ENCODE measurements around the gene ACTN4.

ACTN4 gene

GRCh38 chr19:38723990-38724854 is 76.8 kb downstream of the ACTN4 start:
- DNase-seq (ENCODE audit: low read depth in 2 of 2) = no peak

DNA sequence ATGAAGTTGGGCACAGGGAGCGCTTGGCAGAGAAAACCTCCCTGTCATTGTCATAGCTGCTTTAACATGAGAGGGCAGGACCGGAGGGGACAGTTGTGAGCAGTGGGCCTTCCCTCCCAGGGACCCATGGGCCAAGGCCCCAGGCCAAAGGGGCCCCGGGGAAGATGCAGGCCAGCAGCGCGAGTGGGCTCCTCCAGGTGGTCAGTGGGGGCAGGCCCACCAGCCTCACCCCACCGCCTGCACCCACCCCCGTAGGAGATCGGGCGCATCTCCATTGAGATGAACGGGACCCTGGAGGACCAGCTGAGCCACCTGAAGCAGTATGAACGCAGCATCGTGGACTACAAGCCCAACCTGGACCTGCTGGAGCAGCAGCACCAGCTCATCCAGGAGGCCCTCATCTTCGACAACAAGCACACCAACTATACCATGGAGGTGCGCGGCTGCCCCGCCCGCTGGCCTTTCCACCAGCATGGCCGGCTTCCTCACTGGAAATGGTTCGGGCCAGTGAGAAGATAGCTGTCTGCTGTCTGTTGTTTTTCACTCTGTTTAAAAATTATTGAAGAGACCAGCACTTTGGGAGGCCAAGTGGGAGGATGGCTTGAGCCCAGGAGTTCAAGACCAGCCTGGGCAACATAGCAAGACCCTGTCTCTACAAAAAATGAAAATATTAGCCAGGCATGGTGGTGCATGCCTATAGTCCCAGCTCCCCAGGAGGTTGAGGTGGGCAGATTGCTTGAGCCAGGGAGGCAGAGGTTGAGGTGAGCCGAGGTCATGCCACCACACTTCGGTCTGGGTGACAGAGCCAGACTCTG is 78.2 kb downstream of the ACTN4 start:
- DNase-seq (ENCODE audit: low read depth in 2 of 2) = no peak

DNA sequence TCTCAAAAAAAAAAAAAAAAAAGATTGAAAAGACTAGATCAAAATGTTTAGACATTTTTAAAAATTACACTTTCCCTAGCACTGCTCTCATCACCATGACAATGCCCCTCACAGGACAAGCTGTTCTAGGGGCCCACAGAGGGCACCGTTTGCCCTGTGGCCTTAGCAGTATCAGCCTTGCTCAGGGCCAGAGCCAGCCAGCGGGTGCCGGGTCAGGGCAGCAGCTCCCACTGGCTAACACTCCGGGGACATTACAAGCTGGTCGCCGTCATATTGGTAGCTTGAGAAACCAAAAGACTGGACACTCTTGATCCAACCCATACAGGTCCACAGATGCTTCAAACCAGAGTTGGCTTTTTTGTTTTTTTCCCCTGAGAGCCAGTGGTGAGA is 78.8 kb downstream of the ACTN4 start:
- DNase-seq (ENCODE audit: low read depth in 2 of 2) = no peak

DNA sequence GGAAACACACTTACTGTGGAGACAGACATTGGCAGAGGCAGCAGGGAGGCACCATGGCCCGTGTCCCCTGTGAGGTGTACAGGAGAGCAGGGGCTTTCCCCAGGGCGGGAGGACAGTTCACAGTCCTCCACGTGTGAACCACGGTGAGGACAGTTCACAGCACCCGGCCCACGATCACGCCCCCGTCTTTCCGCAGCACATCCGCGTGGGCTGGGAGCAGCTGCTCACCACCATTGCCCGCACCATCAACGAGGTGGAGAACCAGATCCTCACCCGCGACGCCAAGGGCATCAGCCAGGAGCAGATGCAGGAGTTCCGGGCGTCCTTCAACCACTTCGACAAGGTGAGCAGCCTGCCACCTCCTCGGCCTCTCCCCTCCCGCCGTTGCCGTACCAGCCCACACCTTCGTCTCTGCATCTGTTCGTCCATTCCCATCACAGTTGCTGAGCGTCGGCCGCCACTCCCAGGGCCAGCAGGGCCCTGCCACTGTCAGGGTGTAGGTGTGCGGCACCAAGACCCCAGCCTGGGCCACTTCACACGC is 79.4 kb downstream of the ACTN4 start:
- no peak for DNase-seq (ENCODE audit: low read depth in 2 of 2)

DNA sequence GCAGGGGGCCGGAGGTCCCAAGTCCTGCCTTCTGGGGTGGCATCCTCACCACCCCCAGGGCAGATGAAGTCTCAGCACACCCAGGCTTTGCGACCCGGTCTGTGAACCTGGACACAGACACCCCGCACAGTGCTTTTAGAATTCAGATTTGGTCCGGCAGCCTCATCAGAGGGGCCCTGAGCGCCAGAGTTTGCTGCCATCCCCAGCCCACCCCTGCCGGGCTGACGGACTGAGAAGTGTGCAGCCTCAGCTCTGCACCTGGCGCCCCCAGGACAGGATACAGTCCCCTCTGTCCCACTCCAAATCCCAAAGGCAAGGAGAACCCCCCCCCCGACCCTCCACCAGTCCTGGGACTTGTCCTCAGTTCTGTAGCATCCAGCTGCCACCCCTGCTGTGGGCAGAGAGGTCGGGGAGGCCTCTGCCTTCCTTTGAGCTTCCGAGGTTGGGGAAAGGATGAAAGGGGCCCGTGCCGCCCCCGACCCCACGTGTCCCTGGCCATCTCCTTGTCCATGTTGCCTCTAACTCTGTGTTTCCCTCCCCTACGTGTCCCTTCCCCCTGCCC is 79.9 kb downstream of the ACTN4 start:
- DNase-seq (ENCODE audit: low read depth in 2 of 2) = no peak

DNA sequence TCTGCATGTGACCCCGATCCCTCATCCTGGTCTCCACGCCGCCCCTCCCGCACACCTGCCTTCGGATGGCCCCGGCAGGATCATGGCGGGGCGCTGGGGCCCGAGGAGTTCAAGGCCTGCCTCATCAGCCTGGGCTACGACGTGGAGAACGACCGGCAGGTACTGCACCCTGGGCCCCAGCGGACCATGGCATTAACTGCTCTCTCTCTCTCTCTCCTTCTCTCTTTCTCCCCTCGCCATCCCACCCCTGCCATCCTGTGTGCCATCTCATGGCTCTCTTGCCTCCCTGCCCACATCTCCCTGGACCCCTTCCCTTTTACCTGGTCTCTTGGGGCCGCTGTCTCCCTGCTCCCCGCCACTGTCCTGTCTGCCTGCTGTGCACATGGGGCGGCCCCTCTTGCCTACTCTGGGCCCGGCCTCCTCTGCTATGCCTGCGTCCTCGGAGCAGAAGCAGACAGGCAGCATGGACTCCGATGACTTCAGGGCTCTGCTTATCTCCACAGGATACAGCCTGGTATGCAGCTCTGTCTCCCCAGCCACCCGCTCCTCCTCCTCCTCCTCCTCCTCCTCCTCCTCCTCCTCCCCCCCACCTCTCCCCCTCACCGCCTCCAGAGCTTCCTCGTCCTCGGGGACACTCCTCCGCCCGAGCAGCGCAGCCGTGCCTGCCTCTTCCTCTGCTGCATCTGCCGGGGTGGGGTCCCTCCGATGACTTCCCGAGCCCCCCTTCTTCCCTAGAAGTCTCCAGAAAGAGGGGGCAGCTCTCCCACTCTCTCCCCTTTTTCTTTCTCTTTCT is 80.6 kb downstream of the ACTN4 start:
- no peak for DNase-seq (ENCODE audit: low read depth in 2 of 2)

DNA sequence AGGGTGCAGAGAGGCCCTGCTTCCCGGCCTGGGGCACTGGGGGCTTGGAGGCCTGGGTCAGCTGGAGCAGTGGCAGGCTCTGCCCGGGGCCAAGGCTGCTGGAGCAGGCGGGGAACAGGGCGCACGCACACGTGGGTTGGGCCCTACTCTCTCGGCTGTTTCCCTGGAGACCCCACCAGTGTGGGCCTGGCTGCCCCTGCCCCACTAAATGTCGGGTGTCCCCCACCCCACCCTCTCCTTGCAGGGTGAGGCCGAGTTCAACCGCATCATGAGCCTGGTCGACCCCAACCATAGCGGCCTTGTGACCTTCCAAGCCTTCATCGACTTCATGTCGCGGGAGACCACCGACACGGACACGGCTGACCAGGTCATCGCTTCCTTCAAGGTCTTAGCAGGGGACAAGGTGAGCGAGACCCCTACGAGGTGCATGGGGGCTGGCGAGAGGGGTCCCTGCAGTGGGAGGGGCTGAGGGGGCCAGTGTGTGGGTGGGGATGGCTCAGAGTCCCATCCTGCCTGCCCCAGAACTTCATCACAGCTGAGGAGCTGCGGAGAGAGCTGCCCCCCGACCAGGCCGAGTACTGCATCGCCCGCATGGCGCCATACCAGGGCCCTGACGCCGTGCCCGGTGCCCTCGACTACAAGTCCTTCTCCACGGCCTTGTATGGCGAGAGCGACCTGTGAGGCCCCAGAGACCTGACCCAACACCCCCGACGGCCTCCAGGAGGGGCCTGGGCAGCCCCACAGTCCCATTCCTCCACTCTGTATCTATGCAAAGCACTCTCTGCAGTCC is 81.5 kb downstream of the ACTN4 start:
- no peak for DNase-seq (ENCODE audit: low read depth in 2 of 2)

GRCh38 chr19:38729653-38730469 is 82.4 kb downstream of the ACTN4 start:
- no peak for DNase-seq (ENCODE audit: low read depth in 2 of 2)

- DNase-seq (ENCODE audit: low read depth in 2 of 2) = no peak
Observed at GRCh38 chr19:38730470-38730730, 83.0 kb downstream of the ACTN4 start.

DNA sequence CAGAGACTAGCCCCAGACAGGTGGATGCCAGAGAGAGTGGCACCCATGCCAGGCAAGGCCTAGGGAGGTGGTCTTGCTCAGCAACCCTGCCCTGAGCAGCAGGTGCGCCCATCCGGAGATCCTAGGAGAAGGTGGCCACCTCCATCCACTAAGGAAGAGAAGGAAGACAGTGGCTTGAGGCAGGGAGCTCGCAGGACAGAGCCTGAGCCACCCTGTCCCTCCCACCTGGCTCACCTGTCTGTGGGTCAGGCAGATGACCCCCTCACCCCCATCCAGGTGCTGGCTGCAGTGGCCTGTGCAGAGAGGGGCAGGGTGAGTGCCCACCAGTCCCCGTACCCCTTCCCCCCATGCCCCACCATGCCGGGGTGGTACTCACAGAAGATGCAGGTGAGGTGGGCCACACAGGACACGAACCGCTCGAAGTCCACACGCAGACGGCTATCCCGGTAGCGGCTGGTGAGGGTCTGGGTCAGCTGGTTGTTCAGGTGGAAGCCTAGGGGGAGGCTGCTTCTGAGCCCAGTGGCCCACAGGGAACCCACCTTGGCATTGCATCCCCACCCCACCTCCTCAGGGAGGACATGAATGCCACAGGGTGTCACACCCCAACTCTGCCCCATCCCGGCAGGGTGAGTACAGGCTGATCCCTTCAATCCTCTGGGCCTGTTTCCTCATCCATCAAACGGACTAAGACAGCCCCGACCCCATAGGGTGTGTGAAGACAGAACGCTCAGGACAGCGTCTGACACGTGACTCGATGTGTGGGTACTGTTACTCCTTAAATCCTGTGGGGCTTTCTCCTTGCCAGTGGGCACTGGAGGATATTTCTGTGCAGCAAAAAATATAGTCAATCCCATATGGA is 83.5 kb downstream of the ACTN4 start:
- DNase-seq (ENCODE audit: low read depth in 2 of 2) = no peak

GRCh38 chr19:38731654-38732301 is 84.3 kb downstream of the ACTN4 start:
- DNase-seq (ENCODE audit: low read depth in 2 of 2) = no peak

GRCh38 chr19:38733241-38733492 is 85.7 kb downstream of the ACTN4 start:
- DNase-seq (ENCODE audit: low read depth in 2 of 2) = no peak

- no peak for DNase-seq (ENCODE audit: low read depth in 2 of 2)
Observed at GRCh38 chr19:38733493-38734175, 86.2 kb downstream of the ACTN4 start.

DNA sequence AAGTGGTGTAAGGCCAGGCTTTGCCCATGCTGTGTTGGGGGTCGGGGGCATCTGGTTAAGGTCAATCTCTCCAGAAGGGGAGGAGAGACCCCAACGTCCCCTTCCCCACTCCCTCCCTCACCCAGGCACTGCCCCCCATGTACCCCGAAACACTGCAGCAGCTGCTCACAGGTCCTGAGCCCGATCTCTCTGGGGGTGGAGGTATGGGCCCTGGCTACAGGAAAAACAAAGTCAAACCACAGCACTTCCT is 86.7 kb downstream of the ACTN4 start:
- DNase-seq (ENCODE audit: low read depth in 2 of 2) = no peak

DNA sequence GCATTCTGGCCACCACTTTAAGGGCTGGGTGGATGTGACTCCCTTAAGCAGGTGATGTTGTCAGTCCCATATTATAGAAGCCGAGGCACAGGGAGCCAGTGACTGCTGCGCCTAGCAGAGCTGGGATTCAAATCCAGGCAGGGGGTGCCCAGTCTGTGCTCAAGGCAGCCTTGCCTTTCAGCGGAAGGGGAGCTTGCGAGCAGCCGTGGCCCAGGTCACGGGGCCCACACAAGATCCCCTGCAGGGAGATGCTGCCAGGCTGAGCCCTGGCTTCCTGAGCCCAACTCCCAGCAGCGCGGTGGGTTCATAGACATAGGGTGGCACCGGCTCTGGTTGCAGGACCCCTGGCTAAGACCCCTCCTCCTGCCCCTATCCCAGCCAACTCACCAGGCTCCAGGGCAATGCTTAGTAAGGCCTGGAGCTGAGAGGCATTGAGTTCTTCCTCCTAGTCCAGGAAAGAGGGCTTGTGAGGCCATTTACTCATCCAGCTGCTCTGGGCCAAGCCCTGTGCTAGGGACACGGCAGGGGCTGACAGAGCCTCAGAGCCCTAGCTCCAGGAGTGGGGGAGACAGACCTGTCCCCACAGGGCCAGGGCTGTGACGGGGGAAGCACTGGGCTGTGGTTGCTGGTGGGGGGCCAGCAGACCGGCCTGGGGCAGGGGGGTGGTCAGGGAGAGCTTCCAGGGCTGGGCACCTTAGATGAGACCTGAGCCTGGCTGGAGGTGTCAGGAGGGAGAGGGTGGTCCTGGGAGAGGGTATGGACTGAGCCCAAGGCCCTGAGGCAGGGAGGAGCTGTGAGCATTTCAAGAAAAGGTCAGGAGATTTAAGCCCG is 87.2 kb downstream of the ACTN4 start:
- no peak for DNase-seq (ENCODE audit: low read depth in 2 of 2)

DNA sequence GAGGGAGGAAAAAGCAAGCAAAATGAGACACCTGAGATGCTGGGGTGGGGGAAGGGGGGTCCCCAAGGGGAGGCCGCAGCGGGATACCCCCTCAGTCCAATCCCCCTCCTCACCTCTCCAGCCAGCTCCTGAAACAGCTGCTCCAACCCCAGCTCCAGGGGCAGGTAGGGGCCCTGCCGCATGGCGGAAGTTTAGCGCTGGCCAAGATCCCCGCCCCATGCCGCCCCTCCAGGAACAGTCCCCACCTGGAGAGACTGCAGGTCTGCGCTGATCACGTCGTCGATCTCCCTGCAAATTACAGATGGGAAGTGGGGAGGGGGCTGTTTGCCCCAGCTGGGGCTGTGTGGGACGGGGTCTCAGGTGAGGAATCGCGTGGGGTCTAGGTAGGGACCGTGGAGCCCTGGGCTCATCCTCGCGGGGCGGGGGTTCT is 87.8 kb downstream of the ACTN4 start:
- no peak for DNase-seq (ENCODE audit: low read depth in 2 of 2)

DNA sequence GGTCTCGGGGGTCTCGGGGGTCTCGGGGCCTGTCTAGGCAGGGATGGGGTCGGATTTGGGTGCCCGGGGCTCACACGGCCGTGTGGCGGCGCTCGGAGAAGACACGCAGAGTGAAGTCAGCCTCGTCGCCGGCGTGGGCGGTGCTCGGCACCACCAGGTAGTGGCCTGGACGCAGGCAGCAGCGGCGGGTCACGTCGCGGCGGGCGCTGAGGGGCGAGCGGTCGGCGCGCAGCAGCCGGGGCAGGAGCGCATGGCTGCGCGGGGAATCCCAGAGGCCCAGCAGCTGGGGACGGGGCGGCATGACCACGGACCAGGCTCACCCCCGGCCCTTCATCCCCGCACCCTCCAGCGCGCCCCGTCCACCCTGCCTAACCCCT is 88.6 kb downstream of the ACTN4 start:
- DNase-seq (ENCODE audit: low read depth in 2 of 2) = no peak

Data from fibroblast of skin of left quadriceps (primary cell).